Stimulated activated naive B cell treated with anti-CD40 and anti-IgM and Interleukin-4, amounts not matched to agents 10 μg/mL and 1 μg/mL and 100 μg/mL, for 72 hours (primary cell): ENCODE results near the gene ITLN2.
"Not testable (repeated sequence)": the region's sequence is repeated elsewhere in the genome, so short reads cannot be mapped to it uniquely, and the experiment has no call there.

ENCODE experiments used
- ATAC-seq, 2 donors: fragments of 150-1000 bp; cut with Tn5 transposase; replicated peaks; 2 replicates each; pipeline ENCODE4 v1.10.0; 2021; ENCODE audit warnings: moderate library complexity in 1 of 2
- DNase-seq: peaks from one replicate; pipeline ENCODE4 v3.0.0; 2021
- H3K27ac Mint-ChIP-seq: one replicate; pipeline ENCODE4 v1.8.0; 2022; ENCODE audit warnings: mild to moderate bottlenecking, mixed read lengths
- H3K27me3 Mint-ChIP-seq, 2 donors: one replicate each; pipeline ENCODE4 v1.8.0; 2022; ENCODE audit warnings: mixed read lengths in 2 of 2
- H3K36me3 Mint-ChIP-seq, 2 donors: one replicate each; pipeline ENCODE4 v1.8.0; 2022; ENCODE audit warnings: mixed read lengths in 2 of 2, mild to moderate bottlenecking in 1 of 2
- H3K4me1 Mint-ChIP-seq, 2 donors: one replicate each; pipeline ENCODE4 v1.8.0; 2022; ENCODE audit warnings: mixed read lengths in 2 of 2, mild to moderate bottlenecking in 1 of 2
- H3K4me3 Mint-ChIP-seq, 2 donors: one replicate each; pipeline ENCODE4 v1.8.0; 2022; ENCODE audit warnings: mild to moderate bottlenecking in 2 of 2, mixed read lengths in 2 of 2, moderate library complexity in 1 of 2
- H3K9me3 Mint-ChIP-seq, 2 donors: one replicate each; pipeline ENCODE4 v1.8.0; 2022; ENCODE audit warnings: mixed read lengths in 2 of 2, mild to moderate bottlenecking in 1 of 2

Gene ITLN2

DNA sequence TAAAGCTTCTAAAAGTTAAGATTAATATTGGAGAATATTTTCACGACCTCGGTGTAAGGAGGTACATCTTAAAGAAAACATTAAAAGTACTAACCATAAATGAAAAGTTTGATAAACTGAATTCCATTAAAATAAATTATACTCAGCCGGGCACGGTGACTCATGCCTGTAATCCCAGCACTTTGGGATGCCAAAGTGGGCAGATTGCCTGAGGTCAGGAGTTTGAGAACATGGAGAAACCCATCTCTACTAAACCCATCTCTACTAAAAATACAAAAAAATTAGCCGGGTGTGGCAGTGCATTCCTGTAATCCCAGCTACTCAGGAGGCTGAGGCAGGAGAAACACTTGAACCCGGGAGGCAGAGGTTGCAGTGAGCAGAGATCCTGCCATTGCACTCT, 8.7 kb downstream of the ITLN2 start:
- not testable (repeated sequence) for ATAC-seq, DNase-seq

GRCh38 chr1:160945079-160945478, 9.5 kb downstream of the ITLN2 start:
- peaks cover 5% of the 10 kb centered on the region in 2 donors for H3K27me3 Mint-ChIP-seq
- no peak overlapping the region for H3K27ac Mint-ChIP-seq
- no peaks in the 10 kb centered on the region for H3K9me3 Mint-ChIP-seq
- H3K4me3 Mint-ChIP-seq: no peak overlapping the region
- DNase-seq (no peak), ATAC-seq (no peak)
- H3K4me1 Mint-ChIP-seq: no peaks in the 10 kb centered on the region
- H3K36me3 Mint-ChIP-seq: no peaks in the 10 kb centered on the region

More for the DNA sequence above, 8.7 kb downstream of the ITLN2 start:
- not testable (repeated sequence) for H3K27me3 Mint-ChIP-seq, H3K36me3 Mint-ChIP-seq, H3K4me1 Mint-ChIP-seq, H3K4me3 Mint-ChIP-seq, H3K9me3 Mint-ChIP-seq, H3K27ac Mint-ChIP-seq

- no peak overlapping the region for H3K27ac Mint-ChIP-seq
- peaks cover 5% of the 10 kb centered on the region in 2 donors for H3K27me3 Mint-ChIP-seq
- ATAC-seq: no peak
- H3K9me3 Mint-ChIP-seq: no peaks in the 10 kb centered on the region
- no peak overlapping the region for H3K4me3 Mint-ChIP-seq
- peaks cover 0 to 1% of the 10 kb centered on the region in 2 donors for H3K4me1 Mint-ChIP-seq
- DNase-seq: no peak
- no peaks in the 10 kb centered on the region for H3K36me3 Mint-ChIP-seq
Observed at GRCh38 chr1:160942926-160943325, 11.7 kb downstream of the ITLN2 start.

- H3K27me3 Mint-ChIP-seq, H3K36me3 Mint-ChIP-seq, H3K4me3 Mint-ChIP-seq, H3K27ac Mint-ChIP-seq, ATAC-seq, DNase-seq, H3K9me3 Mint-ChIP-seq: not testable (repeated sequence)
- H3K4me1 Mint-ChIP-seq: peaks cover 2 to 23% of the 10 kb centered on the region in 2 donors
Observed at GRCh38 chr1:160936666-160937065, 17.9 kb downstream of the ITLN2 start.

DNA sequence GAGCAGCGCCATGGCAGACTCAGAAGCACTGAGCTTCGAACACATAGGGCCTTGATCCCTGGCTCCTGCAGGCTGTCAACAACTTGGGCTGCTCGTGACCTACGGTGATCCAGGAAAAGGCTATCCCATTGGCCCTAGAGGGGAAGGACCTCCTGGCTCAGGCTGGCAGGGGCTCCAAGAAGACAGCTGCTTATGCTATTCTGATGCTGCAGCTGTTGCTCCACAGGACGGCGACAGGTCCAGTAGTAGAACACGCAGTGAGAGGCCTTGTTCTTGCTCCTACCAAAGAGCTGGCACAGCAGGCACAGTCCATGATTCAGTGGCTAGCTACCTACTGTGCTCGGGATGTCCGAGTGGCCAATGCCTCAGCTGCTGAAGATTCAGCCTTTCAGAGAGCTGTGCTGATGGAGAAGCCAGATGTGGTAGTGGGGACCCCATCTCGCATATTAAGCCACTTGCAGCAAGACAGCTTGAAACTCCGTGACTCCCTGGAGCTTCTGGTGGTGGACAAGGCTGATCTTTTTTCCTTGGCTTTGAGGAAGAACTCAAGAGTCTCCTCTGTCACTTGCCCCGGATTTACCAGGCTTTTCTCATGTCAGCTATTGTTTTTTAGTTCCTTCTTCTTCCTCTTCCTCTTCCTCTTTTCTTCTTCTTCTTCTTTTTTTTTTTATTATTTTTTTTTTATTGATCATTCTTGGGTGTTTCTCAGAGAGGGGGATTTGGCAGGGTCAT, 18.9 kb downstream of the ITLN2 start:
- DNase-seq: no peak
- Mint-ChIP-seq H3K4me1 (peaks cover 2 to 23% of the 10 kb centered on the region in 2 donors), H3K27me3 (no peaks in the 10 kb centered on the region), H3K9me3 (peaks cover 0 to 2% of the 10 kb centered on the region in 2 donors), H3K27ac (no peak overlapping the region), H3K36me3 (peaks cover 0 to 3% of the 10 kb centered on the region in 2 donors), H3K4me3 (no peak overlapping the region)
- no peak for ATAC-seq

DNA sequence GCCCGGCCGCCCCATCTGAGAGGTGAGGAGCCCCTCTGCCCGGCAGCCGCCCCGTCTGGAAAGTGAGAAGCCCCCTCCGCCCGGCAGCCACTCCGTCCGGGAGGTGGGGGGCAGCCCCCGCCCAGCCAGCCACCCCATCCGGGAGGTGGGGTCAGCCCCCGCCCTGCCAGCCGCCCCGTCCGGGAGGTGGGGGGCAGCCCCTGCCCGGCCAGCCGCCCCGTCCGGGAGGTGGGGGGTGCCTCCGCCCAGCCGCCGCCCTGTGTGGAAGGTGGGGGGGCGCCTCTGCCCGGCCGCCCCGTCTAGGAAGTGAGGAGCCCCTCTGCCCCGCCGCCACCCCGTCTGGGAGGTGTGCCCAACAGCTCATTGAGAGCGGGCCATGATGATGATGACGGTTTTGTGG, 21.3 kb downstream of the ITLN2 start:
- H3K9me3 Mint-ChIP-seq, H3K27ac Mint-ChIP-seq, H3K4me3 Mint-ChIP-seq, DNase-seq, H3K27me3 Mint-ChIP-seq, H3K36me3 Mint-ChIP-seq, ATAC-seq: not testable (repeated sequence)
- peaks cover 2 to 23% of the 10 kb centered on the region in 2 donors for H3K4me1 Mint-ChIP-seq

- Mint-ChIP-seq H3K4me1 (peaks cover 1 to 4% of the 10 kb centered on the region in 2 donors), H3K27me3 (peaks cover 8 to 11% of the 10 kb centered on the region in 2 donors), H3K36me3 (peaks cover 4 to 9% of the 10 kb centered on the region in 2 donors), H3K4me3 (no peak overlapping the region), H3K9me3 (peaks cover 14 to 18% of the 10 kb centered on the region in 2 donors), H3K27ac (no peak overlapping the region)
- no peak for ATAC-seq
- no peak for DNase-seq
Observed at GRCh38 chr1:160925652-160926244, 28.9 kb downstream of the ITLN2 start.

DNA sequence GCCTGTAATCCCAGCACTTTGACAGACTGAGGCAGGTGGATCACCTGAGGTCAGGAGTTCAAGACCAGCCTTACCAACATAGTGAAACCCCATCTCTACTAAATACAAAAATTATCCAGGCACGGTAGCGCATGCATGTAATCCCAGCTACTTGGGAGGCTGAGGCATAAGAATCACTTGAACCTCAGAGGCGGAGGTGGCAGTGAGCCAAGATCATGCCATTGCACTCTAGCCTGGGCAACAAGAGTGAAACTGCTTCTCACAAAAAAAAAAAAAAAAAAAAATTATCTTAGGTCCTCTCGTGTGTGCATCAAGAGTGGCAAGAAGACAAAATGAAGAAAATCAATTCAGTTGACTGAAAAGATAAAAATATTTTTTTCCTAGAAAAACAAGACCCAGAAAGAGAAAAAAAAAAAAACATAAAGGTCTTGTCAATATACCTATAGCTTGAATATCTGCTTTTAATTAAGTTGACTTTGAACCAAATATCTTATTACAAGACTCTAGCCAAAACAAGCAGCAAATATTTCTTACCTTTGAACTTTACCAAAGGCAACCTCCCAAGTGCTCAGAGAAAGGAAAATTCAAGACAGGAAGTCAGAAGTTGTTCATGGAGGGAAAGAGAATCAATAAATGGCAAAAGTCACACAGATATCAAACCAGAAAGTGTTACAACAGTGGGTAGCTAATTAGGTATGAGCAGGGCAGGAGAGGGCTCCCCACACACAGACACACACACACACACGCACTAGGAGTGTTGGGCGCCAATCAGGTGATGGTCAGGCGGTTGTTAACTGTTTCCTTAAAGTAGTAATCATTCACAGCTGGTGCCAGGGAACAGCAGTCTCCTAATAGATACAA, 29.6 kb downstream of the ITLN2 start:
- DNase-seq: no peak

DNA sequence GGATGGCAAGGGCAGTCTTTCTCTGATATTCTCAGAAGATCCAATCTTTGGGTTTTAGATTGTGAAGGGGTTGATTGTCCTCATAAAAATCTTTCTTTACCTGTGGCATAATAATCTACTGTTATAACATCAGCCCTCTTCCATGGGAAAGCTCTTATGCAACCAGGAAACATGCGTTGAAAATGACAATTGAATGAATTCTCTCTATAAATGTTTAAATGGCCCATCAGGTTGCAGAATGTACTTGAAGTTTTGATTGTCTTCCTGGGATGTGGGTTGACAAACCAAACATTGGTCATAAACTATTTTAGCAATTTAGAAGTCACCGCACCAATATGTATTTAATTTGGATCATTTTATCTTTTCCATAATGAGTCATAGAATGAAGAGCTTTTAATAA, 37.9 kb downstream of the ITLN2 start:
- Mint-ChIP-seq H3K4me3 (no peak overlapping the region), H3K27ac (no peak overlapping the region), H3K27me3 (peaks cover 0 to 17% of the 10 kb centered on the region in 2 donors), H3K4me1 (peaks cover 0 to 6% of the 10 kb centered on the region in 2 donors), H3K36me3 (peaks cover 5 to 6% of the 10 kb centered on the region in 2 donors), H3K9me3 (peaks cover 6 to 13% of the 10 kb centered on the region in 2 donors)
- ATAC-seq (no peak), DNase-seq (no peak)

More for the DNA sequence above, 29.6 kb downstream of the ITLN2 start:
- ATAC-seq: no peak
- peaks cover 5 to 11% of the 10 kb centered on the region in 2 donors for H3K36me3 Mint-ChIP-seq
- H3K27me3 Mint-ChIP-seq: peaks cover 9 to 11% of the 10 kb centered on the region in 2 donors
- H3K4me3 Mint-ChIP-seq: no peak overlapping the region
- H3K27ac Mint-ChIP-seq: no peak overlapping the region
- peaks cover 16 to 20% of the 10 kb centered on the region in 2 donors for H3K9me3 Mint-ChIP-seq
- H3K4me1 Mint-ChIP-seq: peaks cover 1 to 6% of the 10 kb centered on the region in 2 donors

DNA sequence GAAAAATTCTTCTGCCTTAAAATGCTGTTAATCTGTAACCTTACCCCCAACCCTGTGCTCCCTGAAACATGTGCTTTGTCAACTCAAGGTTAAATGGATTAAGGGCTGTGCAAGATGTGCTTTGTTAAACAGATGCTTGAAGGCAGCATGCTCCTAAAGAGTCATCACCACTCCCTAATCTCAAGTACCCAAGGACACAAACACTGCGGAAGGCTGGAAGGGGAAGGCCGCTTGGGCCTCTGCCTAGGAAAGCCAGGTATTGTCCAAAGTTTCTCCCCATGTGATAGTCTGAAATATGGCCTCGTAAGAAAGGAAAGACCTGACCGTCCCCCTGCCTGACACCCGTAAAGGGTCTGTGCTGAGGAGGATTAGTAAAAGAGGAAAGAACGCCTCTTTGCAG, 41.4 kb downstream of the ITLN2 start:
- not testable (repeated sequence) for H3K36me3 Mint-ChIP-seq, H3K4me3 Mint-ChIP-seq, DNase-seq, H3K27ac Mint-ChIP-seq, H3K27me3 Mint-ChIP-seq, H3K4me1 Mint-ChIP-seq, H3K9me3 Mint-ChIP-seq, ATAC-seq

- Mint-ChIP-seq H3K9me3 (peaks cover 0 to 2% of the 10 kb centered on the region in 2 donors), H3K4me1 (no peaks in the 10 kb centered on the region), H3K4me3 (no peak overlapping the region), H3K36me3 (no peaks in the 10 kb centered on the region), H3K27me3 (no peaks in the 10 kb centered on the region), H3K27ac (no peak overlapping the region)
- no peak for ATAC-seq
- no peak for DNase-seq
Observed at GRCh38 chr1:160911925-160912324, 42.7 kb downstream of the ITLN2 start.

DNA sequence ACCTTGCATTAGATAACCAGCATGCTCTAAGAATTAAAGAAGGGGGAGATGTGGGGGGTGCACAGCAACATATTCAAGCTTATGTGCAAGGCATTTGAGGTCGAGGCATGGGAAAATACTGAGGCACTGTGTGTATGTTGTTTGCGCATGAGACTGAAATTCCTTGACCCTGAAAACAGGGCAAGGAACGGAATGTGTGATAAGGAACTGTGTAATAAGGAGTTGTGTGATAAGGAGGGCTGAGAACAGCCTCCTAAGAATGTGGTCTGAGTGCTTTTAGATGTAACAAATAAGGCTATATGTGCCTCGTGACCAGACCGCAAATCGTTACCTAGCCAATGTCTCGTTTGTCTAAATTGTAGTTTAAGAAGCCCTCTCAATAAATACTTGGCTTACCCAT, 43.2 kb downstream of the ITLN2 start:
- Mint-ChIP-seq H3K9me3 (peaks cover 0 to 2% of the 10 kb centered on the region in 2 donors), H3K4me3 (no peak overlapping the region), H3K36me3 (no peaks in the 10 kb centered on the region), H3K4me1 (no peaks in the 10 kb centered on the region), H3K27me3 (no peaks in the 10 kb centered on the region), H3K27ac (no peak overlapping the region)
- DNase-seq (no peak), ATAC-seq (no peak)

DNA sequence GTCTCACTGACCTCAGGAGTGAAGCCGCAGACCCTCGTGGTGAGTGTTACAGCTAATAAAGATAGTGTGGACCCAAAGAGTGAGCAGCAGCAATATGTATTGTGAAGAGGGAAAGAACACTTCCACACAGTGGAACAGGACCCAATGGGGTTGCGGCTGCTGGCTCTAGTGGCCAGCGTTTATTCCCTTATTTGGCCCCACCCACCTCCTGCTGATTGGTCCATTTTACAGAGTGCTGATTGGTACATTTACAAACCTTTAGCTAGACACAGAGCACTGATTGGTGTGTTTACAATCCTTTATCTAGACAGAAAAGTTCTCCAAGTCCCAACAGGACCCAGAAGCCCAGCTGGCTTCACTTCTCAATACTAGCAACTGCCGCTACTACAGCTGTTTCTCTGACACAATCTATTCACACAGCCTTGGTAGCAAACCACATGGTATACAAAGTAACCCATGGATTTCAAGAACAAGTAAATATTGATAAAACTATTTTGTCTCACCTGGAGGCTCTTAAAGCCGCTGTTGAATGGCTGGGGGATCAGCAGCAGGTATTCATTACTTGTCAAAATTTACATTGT, 44.3 kb downstream of the ITLN2 start:
- Mint-ChIP-seq H3K27ac (no peak overlapping the region), H3K27me3 (no peaks in the 10 kb centered on the region), H3K9me3 (peaks cover 0 to 2% of the 10 kb centered on the region in 2 donors), H3K4me3 (no peak overlapping the region), H3K36me3 (no peaks in the 10 kb centered on the region), H3K4me1 (no peaks in the 10 kb centered on the region)
- DNase-seq (no peak), ATAC-seq (no peak)

DNA sequence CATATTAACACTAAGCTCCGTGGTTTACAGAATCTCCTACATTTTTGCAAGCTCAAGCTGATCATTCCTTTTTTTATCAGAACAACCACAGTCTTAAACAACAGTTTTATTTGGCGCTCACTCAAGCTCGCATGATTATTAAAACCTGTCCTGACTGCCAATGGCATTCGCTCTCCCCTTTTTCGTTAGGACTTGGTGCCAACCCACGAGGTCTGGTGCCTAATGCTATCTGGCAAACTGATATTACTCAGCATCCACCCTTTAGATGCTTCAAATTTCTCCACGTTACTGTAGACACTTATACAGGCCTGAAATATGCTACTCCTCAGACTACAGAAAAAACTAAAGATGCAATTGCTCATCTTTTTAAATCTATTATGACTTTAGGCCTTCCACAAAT, 46.6 kb downstream of the ITLN2 start:
- ATAC-seq (no peak), DNase-seq (no peak)
- H3K27me3 Mint-ChIP-seq: no peaks in the 10 kb centered on the region
- H3K27ac Mint-ChIP-seq: no peak overlapping the region
- no peaks in the 10 kb centered on the region for H3K4me1 Mint-ChIP-seq
- peaks cover 0 to 2% of the 10 kb centered on the region in 2 donors for H3K9me3 Mint-ChIP-seq
- no peaks in the 10 kb centered on the region for H3K36me3 Mint-ChIP-seq
- no peak overlapping the region for H3K4me3 Mint-ChIP-seq
